Psoas muscle (tissue), 8 donors: Measurements from ENCODE around the gene KLHL17. TPM values are rescaled to one million over a fixed set of nuclear protein-coding genes. Genes with fewer than 3 reads are reported as not detected.
"Not testable (repeated sequence)": the region's sequence is repeated elsewhere in the genome, so short reads cannot be mapped to it uniquely, and the experiment has no call there.

Source experiments
- ATAC-seq, 4 donors: fragments of 200-7000 bp; cut with Tn5 transposase; one replicate each; pipeline ENCODE4 v1.9.1; 2020; ENCODE audit warnings: moderate library complexity in 3 of 4, mild to moderate bottlenecking in 2 of 4
- DNase-seq, 2 donors: peaks; one replicate each; pipeline ENCODE4 v3.0.0-alpha.2; 2020
- H3K27ac ChIP-seq: fragments of 200-600 bp; one replicate; pipeline ENCODE4 v1.8.0; 2022
- H3K27me3 ChIP-seq, 3 donors: fragments of 200-600 bp in 1 of 3; one replicate each; pipeline versions ENCODE4 v1.6.1 to v1.8.0; 2013 to 2022; ENCODE audit warnings: low read length in 2 of 3, mild to moderate bottlenecking in 2 of 3, moderate library complexity in 1 of 3; ENCODE audit not compliant: insufficient read depth in 3 of 3
- H3K36me3 ChIP-seq, 2 donors: fragments of 200-600 bp in 1 of 2; one replicate each; pipeline versions ENCODE4 v1.6.1 to v1.8.0; 2013 to 2022; ENCODE audit warnings: low read depth in 1 of 2, mild to moderate bottlenecking in 1 of 2, moderate library complexity in 1 of 2; ENCODE audit not compliant: insufficient read depth in 1 of 2
- H3K4me1 ChIP-seq: fragments of 200-600 bp; one replicate; pipeline ENCODE4 v1.8.0; 2022
- H3K4me3 ChIP-seq: fragments of 200-600 bp; one replicate; pipeline ENCODE4 v1.8.0; 2022; ENCODE audit warnings: mild to moderate bottlenecking
- H3K9me3 ChIP-seq: fragments of 200-600 bp; one replicate; pipeline ENCODE4 v1.8.0; 2022
- WGBS, 3 donors: extraction: QIAGEN DNeasy Blood & Tissue Kit; methylation state at CpG; one replicate each; pipeline versions ENCODE4 v1.1.6 to v1.1.7; 2013; 5-methylcytosine and 5-hydroxymethylcytosine counted together
- intact Hi-C, 2 donors: fragments of 100-400 bp; cut with DNase I; formaldehyde crosslinking; loops; one replicate each; pipeline versions ENCODE4 v1.11.0 to v1.14.2; 2022
- polyA plus RNA-seq, 3 donors: library from polyadenylated mRNA; stranded (reverse); fragments of 200-250 nt; gene quantifications; one replicate each; pipeline ENCODE4 v1.2.3, GENCODE V29; 2013
- total RNA-seq, 4 donors: library from RNA; stranded (reverse); fragmentation: NEBNext Ultra II Directional in 2 of 4; extraction: Animal tissue kit (Norgen Biotek cat#: 25700) in 2 of 4; gene quantifications; one replicate each; pipeline versions ENCODE4 v1.2.1 to v1.2.4, GENCODE V29; 2021 to 2023
- TF ChIP-seq, protein P1 (sequence below): fragments of 200-600 bp; IDR thresholded peaks from one replicate; pipeline ENCODE4 v1.8.0; 2022; ENCODE audit warnings: antibody characterized with exemption
- donor health status: healthy with polysubstance abuse.
- donor health status: DM: no; HTN: no; CAD: no; lungs with moderate emphysema.
- donor health status: Bipolar disorder and iron deficiency.
- donor health status: healthy.
- donor health status: DM: yes; HTN: yes; CAD: no.
- donor health status: DM: no; HTN: no; CAD: no.
- donor health status: DM: no; HTN: no; CAD: no.
- donor health status: DM: yes; HTN: yes; CAD: no.

KLHL17 gene
- total and polyA plus RNA-seq, 7 donors = 2.1 to 5.5 (median 3.4) TPM

- ATAC-seq (no peak), DNase-seq (peak in 1 of 2 donors; percentile 9)
- Histone ChIP-seq H3K4me3 (no peak overlapping the region), H3K36me3 (no peaks in the 10 kb centered on the region), H3K4me1 (no peaks in the 10 kb centered on the region), H3K27ac (no peak overlapping the region), H3K27me3 (peaks cover 0 to 7% (median 0%) of the 10 kb centered on the region in 3 donors), H3K9me3 (no peaks in the 10 kb centered on the region)
- TF ChIP-seq, protein P1, sequence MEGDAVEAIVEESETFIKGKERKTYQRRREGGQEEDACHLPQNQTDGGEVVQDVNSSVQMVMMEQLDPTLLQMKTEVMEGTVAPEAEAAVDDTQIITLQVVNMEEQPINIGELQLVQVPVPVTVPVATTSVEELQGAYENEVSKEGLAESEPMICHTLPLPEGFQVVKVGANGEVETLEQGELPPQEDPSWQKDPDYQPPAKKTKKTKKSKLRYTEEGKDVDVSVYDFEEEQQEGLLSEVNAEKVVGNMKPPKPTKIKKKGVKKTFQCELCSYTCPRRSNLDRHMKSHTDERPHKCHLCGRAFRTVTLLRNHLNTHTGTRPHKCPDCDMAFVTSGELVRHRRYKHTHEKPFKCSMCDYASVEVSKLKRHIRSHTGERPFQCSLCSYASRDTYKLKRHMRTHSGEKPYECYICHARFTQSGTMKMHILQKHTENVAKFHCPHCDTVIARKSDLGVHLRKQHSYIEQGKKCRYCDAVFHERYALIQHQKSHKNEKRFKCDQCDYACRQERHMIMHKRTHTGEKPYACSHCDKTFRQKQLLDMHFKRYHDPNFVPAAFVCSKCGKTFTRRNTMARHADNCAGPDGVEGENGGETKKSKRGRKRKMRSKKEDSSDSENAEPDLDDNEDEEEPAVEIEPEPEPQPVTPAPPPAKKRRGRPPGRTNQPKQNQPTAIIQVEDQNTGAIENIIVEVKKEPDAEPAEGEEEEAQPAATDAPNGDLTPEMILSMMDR = no peak
- intact Hi-C loops = no loop called here
- WGBS, 3 donors = 66 to 72% (median 67%) methylated on average over 15 of the region's 15 CpGs
Measured at GRCh38 chr1:993379-993995, 33.1 kb downstream of the KLHL17 start.

DNA sequence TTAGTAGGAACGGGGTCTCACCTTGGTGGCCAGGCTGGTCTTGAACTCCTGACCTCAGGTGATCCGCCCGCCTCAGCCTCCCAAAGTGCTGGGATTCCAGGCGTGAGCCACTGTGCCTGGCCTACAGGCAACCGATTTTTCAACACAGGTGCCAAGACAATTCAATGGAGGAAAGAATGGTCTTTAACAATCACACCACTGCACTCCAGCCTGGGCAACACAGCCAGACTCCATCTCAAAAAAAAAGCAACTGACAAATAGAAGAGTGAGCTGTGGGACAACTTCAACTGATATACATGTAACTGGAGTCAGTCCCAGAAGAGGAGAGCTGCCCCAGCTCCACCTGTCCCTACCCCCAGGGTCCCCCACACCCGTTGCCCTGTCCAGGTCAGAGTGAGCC, 34.2 kb downstream of the KLHL17 start:
- H3K4me1 ChIP-seq, H3K4me3 ChIP-seq, H3K36me3 ChIP-seq, ATAC-seq, H3K27ac ChIP-seq, H3K9me3 ChIP-seq, intact Hi-C loops, H3K27me3 ChIP-seq: not testable (repeated sequence)
- peak in 1 of 2 donors; percentile 12 for DNase-seq
- 81 to 86% (median 82%) methylated on average over 6 of the region's 6 CpGs for WGBS, 3 donors

DNA sequence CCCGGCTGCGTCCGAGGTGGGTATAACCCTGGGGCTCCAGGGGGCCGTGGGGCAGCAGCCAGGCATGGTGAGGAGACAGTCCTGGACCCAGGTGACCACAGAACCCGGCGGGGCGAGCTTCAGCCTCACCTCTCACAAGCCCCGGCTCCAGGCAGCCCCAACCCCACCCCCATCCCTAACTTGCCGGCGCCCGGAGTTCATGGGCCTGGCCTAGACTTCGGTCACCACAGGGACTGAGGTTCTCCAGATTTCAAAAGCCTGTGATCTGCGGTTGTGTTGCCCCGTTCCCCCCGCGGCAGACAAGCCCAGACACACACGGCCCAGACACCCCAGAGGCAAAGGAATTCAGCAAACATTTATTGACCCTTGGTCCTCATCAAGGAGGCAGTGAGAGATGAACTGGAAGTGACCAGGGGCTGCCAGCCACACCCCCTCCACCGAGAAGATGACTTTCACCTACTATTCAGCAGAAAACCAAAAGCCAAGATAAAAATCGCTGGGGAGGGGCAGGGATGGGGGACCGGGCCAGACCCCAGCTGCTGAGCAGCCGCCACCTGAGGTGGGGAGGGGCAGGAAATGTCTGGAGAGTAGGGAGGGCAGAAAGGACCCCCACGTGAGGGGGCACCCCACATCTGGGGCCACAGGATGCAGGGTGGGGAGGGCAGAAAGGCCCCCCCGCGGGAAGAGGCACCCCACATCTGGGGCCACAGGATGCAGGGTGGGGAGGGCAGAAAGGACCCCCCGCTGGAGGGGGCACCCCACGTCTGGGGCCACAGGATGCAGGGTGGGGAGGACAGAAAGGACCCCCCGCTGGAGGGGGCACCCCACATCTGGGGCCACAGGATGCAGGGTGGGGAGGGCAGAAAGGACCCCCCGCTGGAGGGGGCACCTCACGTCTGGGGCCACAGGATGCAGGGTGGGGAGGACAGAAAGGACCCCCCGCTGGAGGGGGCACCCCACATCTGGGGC, 35.6 kb downstream of the KLHL17 start:
- ATAC-seq (no peak), DNase-seq (peak; percentile 15 to 49)
- H3K4me3 ChIP-seq = no peak overlapping the region
- TF ChIP-seq, protein P1 = no peak
- H3K9me3 ChIP-seq = no peaks in the 10 kb centered on the region
- no peaks in the 10 kb centered on the region for H3K4me1 ChIP-seq
- intact Hi-C loops = no loop called here
- no peaks in the 10 kb centered on the region for H3K36me3 ChIP-seq
- H3K27ac ChIP-seq = no peak overlapping the region
- 47 to 59% (median 56%) methylated on average over 24 to 30 of the region's 30 CpGs for whole genome bisulfite sequencing, 3 donors
- peaks cover 0 to 10% (median 0%) of the 10 kb centered on the region in 3 donors for H3K27me3 ChIP-seq

DNA sequence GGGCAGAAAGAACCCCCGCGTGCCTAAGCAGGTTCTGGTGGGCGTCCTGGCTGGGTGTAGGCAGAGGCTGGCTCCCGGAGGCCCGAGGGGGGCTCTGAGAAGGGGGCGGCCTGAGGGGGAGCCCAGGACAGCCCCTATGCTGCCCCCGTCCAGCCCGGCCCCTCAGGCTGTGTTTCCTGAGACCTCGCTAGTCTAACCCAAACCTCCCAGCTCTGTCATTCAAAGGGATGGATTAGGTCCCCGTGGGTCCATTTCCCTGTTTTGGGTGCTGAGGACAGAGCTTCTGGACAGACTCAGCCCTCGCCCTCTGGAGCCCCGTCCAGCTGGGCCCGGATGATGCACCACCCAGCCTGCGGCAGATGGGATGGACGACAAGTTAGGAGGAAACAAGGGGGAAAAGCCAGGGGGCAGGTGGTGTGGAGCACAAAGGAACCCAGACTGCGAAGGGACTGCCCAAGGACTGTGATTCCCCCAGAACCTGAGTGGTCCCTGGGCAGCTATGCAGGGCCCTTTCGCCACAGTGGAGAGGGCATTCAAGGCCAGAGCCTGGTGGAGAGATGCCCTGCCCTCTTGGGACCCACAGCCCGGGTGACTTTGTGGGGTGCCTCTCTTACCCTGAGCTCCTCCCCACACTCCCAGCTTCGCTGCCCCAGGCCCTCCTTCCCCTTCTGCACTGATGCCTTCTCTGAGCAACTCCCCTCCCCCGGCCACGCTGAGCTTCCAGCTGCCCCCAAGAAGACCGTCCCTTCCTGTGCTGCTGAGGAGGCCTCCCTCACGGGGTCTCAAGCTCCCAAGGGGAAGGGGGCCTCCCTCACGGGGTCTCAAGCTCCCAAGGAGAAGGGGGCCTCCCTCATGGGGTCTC, 36.7 kb downstream of the KLHL17 start:
- Histone ChIP-seq H3K9me3 (no peaks in the 10 kb centered on the region), H3K36me3 (no peaks in the 10 kb centered on the region), H3K4me1 (no peaks in the 10 kb centered on the region), H3K27me3 (peaks cover 0 to 10% (median 0%) of the 10 kb centered on the region in 3 donors), H3K4me3 (no peak overlapping the region), H3K27ac (no peak overlapping the region)
- intact Hi-C loops = no loop called here
- WGBS, 3 donors = 71 to 75% (median 72%) methylated on average over 22 to 24 of the region's 24 CpGs
- peak in 1 of 2 donors; percentile 48 for DNase-seq
- TF ChIP-seq, protein P1 = no peak
- no peak for ATAC-seq
